ENCODE measurements around the gene SLC25A12.

GRCh38 chr2:171837736-171838135 lies 56.3 kb downstream of the SLC25A12 start:
- TF ChIP-seq POLR2A (IDR thresholded peaks at IDR 0.05) (no peak), CTCF (IDR thresholded peaks at IDR 0.05) (no peak)

All from Peyer's patch (tissue), 4 donors.